T-cell (primary cell): ENCODE data around the gene CASZ1. TPM values are rescaled to one million over a fixed set of nuclear protein-coding genes. Genes with fewer than 3 reads are reported as not detected.

ENCODE experiments used
- ATAC-seq, 4 experiments: fragments of 200-7000 bp in 3 of 4; fragments of 150-1000 bp in 1 of 4; cut with Tn5 transposase; replicated peaks in 1 of 4; 1 replicate in 3 of 4; 2 replicates in 1 of 4; pipeline ENCODE4 v1.10.0; 2021; ENCODE audit warnings: moderate library complexity in 3 of 4, mild to moderate bottlenecking in 2 of 4, moderate number of reproducible peaks in 1 of 4
- CTCF ChIA-PET, 2 donors: fragments of 300-600 bp; sonication (Branson Sonifier 250); formaldehyde crosslinking; loops; one replicate each; lab custom pipeline; 2022; ENCODE audit warnings: antibody characterized with exemption in 2 of 2; lab: Charles Lee
- POLR2A ChIA-PET, 2 donors: fragments of 300-600 bp; sonication (Branson Sonifier 250); formaldehyde crosslinking; loops; one replicate each; lab custom pipeline; 2022; ENCODE audit warnings: antibody characterized with exemption in 2 of 2; lab: Charles Lee
- DNase-seq, 35 experiments: peaks; one replicate each; pipeline versions ENCODE4 v3.0.0 to v3.0.0-alpha.2; 2013 to 2023
- H3K27ac ChIP-seq: one replicate; pipeline ENCODE4 v1.5.1; 2013; ENCODE audit warnings: low read length
- H3K27me3 ChIP-seq, 2 experiments: replicated peaks in 1 of 2; 1 replicate in 1 of 2; 2 replicates in 1 of 2; pipeline versions ENCODE4 v1.6.1 to v1.7.0; 2013; ENCODE audit warnings: low read length in 1 of 2, mixed read lengths in 1 of 2; ENCODE audit not compliant: control insufficient read depth in 2 of 2, insufficient read depth in 2 of 2; ENCODE audit errors: extremely low read depth in 1 of 2
- H3K36me3 ChIP-seq, 2 donors: 1 replicate in 1 of 2; 2 replicates in 1 of 2; pipeline versions ENCODE4 v1.6.1 to v1.7.0; 2013; ENCODE audit warnings: low read length in 1 of 2; ENCODE audit not compliant: control insufficient read depth in 2 of 2, insufficient read depth in 1 of 2; ENCODE audit errors: extremely low read depth in 1 of 2
- H3K4me1 ChIP-seq, 2 experiments: 1 replicate in 1 of 2; 2 replicates in 1 of 2; pipeline versions ENCODE4 v1.6.1 to v1.7.0; 2013; ENCODE audit warnings: low read length in 2 of 2, mixed read lengths in 1 of 2; ENCODE audit not compliant: insufficient read depth in 2 of 2, control insufficient read depth in 1 of 2; ENCODE audit errors: extremely low read depth in 1 of 2
- H3K4me3 ChIP-seq, 2 donors: 1 replicate in 1 of 2; 2 replicates in 1 of 2; pipeline versions ENCODE4 v1.5.1 to v1.7.0; 2013; ENCODE audit warnings: mild to moderate bottlenecking in 2 of 2, low read length in 1 of 2, moderate library complexity in 1 of 2; ENCODE audit not compliant: control insufficient read depth in 1 of 2; ENCODE audit errors: extremely low read depth in 1 of 2
- H3K9me3 ChIP-seq: 2 replicates; pipeline ENCODE4 v1.7.0; 2013
- H3K27ac Mint-ChIP-seq, 2 donors: one replicate each; pipeline ENCODE4 v1.8.0; 2020 to 2021; ENCODE audit warnings: mild to moderate bottlenecking in 2 of 2, mixed read lengths in 2 of 2
- H3K27me3 Mint-ChIP-seq, 2 donors: one replicate each; pipeline ENCODE4 v1.8.0; 2021 to 2022; ENCODE audit warnings: mixed read lengths in 2 of 2
- H3K36me3 Mint-ChIP-seq: one replicate; pipeline ENCODE4 v1.8.0; 2021; ENCODE audit warnings: mixed read lengths
- H3K4me1 Mint-ChIP-seq, 3 donors: one replicate each; pipeline ENCODE4 v1.8.0; 2020 to 2022; ENCODE audit warnings: mixed read lengths in 3 of 3, mild to moderate bottlenecking in 1 of 3
- H3K4me3 Mint-ChIP-seq, 3 donors: one replicate each; pipeline ENCODE4 v1.8.0; 2020 to 2022; ENCODE audit warnings: mild to moderate bottlenecking in 3 of 3, mixed read lengths in 3 of 3, moderate library complexity in 3 of 3
- H3K9me3 Mint-ChIP-seq, 3 donors: one replicate each; pipeline ENCODE4 v1.8.0; 2020 to 2022; ENCODE audit warnings: mixed read lengths in 3 of 3
- WGBS: methylation state at CpG from one replicate; pipeline ENCODE4 v1.1.5; 2013; ENCODE audit warnings: missing lambda C conversion rate; ENCODE audit not compliant: insufficient coverage; 5-methylcytosine and 5-hydroxymethylcytosine counted together
- total RNA-seq, 35 experiments: library from RNA in 6 of 35; stranded (reverse) in 6 of 35; fragments of 120-200 nt in 1 of 35; gene quantifications; one replicate each; pipeline versions ENCODE4 v1.2.1 to v1.2.4 and lab custom pipeline; 2013 to 2026

The CASZ1 gene
- total RNA-seq, 5 donors from 2014 or later (not counting 1 experiment from before 2014, with no cell fraction given) = 12.9 to 23.0 (median 14.3) TPM

DNA sequence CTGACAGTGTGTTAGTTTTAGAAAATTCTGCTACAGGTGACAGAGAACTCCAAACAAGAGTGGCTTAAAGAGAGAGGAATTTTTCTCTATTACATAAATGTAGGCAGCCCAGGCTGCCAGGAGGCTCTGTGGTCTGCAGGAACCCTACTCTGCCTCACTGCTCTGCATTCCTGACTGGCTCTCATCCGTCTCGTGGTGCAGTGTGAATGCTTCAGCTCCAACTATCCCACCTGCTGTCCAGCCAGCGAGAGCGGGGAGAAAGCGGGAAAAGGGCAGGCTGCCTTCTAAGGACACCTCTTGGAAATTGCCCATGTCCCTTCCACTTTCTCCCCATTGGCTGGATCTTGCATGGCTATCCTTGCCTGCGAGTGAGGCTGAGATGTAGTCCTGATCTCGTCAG lies 190.4 kb downstream of the CASZ1 start:
- 93% methylated on average over 5 of the region's 7 CpGs for WGBS
- Mint-ChIP-seq H3K36me3 (peaks cover 49% of the 10 kb centered on the region), H3K27ac (no peak overlapping the region)

GRCh38 chr1:10604966-10605365 lies 191.5 kb downstream of the CASZ1 start:
- Histone ChIP-seq H3K4me3 (no peak overlapping the region), H3K4me1 (no peaks in the 10 kb centered on the region), H3K9me3 (no peaks in the 10 kb centered on the region), H3K27ac (no peak overlapping the region), H3K36me3 (peaks cover 0 to 3% of the 10 kb centered on the region in 2 donors), H3K27me3 (no peaks in the 10 kb centered on the region)
- ChIA-PET POLR2A (no interaction called here), CTCF (no interaction called here)
- Mint-ChIP-seq H3K27ac (no peak overlapping the region), H3K9me3 (no peaks in the 10 kb centered on the region), H3K4me1 (no peaks in the 10 kb centered on the region), H3K27me3 (no peaks in the 10 kb centered on the region), H3K36me3 (peaks cover 49% of the 10 kb centered on the region), H3K4me3 (no peak overlapping the region)
- ATAC-seq (no peak), DNase-seq (no peak)
- WGBS = 100% methylated on average over 5 of the region's 7 CpGs

More for the DNA sequence above, 190.4 kb downstream of the CASZ1 start:
- no peak overlapping the region for H3K27ac ChIP-seq
- no peaks in the 10 kb centered on the region for H3K4me1 ChIP-seq
- no peaks in the 10 kb centered on the region for H3K4me1 Mint-ChIP-seq
- no peaks in the 10 kb centered on the region for H3K27me3 ChIP-seq
- no peaks in the 10 kb centered on the region for H3K27me3 Mint-ChIP-seq
- H3K36me3 ChIP-seq = peaks cover 0 to 3% of the 10 kb centered on the region in 2 donors
- no peak for DNase-seq
- H3K4me3 ChIP-seq = no peak overlapping the region
- H3K9me3 ChIP-seq = no peaks in the 10 kb centered on the region
- ChIA-PET CTCF (no interaction called here), POLR2A (no interaction called here)
- ATAC-seq = no peak
- no peak overlapping the region for H3K4me3 Mint-ChIP-seq
- no peaks in the 10 kb centered on the region for H3K9me3 Mint-ChIP-seq

DNA sequence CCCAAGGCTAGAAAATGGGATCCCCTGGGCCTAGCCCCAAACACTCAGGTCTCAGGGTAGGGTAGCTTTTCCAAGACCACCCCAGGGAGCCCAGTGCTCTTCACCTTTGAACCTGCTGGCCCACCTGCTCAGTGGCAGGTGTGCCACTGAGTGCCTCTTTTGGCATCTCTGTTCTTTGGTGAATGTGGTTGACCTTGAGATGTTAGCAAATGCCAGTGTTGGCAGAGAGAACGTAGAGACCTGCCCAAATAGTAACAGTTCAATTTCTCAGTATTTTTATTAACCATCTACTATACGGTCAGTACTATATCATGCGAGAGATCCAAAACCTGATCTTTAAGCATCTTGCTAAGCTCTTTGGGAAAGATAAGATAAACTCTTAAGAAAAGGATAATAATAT lies 193.5 kb downstream of the CASZ1 start:
- ChIA-PET POLR2A (no interaction called here), CTCF (interaction anchor here in 1 of 2 donors (0.7 kb wide), 1 partner anchor 1748 kb away, joined by 3 read pairs; no protein-coding TSS in a partner anchor)
- H3K36me3 Mint-ChIP-seq = peaks cover 59% of the 10 kb centered on the region
- H3K27me3 ChIP-seq = no peaks in the 10 kb centered on the region
- H3K36me3 ChIP-seq = peaks cover 0 to 6% of the 10 kb centered on the region in 2 donors
- no peak overlapping the region for H3K4me3 ChIP-seq
- no peak overlapping the region for H3K4me3 Mint-ChIP-seq
- no peaks in the 10 kb centered on the region for H3K27me3 Mint-ChIP-seq
- H3K9me3 Mint-ChIP-seq = no peaks in the 10 kb centered on the region
- no peak overlapping the region for H3K27ac ChIP-seq
- ATAC-seq = no peak
- no peaks in the 10 kb centered on the region for H3K9me3 ChIP-seq
- WGBS = no CpG with 5 or more reads among the region's 3 CpGs
- H3K27ac Mint-ChIP-seq = no peak overlapping the region
- no peaks in the 10 kb centered on the region for H3K4me1 Mint-ChIP-seq
- no peaks in the 10 kb centered on the region for H3K4me1 ChIP-seq
- DNase-seq = no peak

DNA sequence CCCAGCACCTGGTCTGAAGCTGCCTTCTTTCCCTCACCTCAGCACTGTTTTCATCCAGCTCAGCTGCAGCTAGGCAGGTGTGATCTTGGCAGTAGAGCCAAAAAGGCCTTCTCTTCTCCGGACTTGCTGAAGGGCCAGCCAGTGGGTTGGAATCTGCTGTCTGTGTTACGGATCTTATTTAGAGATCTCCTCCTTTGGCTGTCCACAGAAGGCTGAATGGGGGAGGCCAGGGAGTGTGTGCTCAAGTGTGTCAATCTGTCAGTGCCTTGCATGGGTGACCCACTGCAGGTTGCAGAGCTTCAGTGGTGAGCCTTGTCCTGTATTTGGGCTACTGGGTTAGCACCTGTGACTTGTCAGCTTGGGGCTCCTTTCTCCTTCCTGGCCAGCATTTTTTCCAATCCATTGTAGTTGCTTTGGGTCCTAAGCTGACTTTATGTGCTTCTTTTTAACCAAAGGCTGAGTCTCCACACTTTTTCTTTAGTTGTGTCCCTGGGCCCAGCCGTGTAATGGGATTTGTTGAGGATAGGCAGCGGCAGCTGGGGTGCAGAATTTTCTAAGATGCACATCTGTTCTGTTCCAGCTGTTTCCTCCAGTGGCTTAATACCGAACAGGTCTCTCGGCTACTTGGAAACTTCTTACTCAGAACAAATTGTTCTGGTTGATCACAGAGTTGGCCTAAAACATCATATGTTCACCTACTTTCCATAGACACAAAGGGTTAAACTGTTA lies 194.9 kb downstream of the CASZ1 start:
- H3K4me3 ChIP-seq = no peak overlapping the region
- no peaks in the 10 kb centered on the region for H3K9me3 ChIP-seq
- H3K27me3 Mint-ChIP-seq = no peaks in the 10 kb centered on the region
- H3K4me1 Mint-ChIP-seq = no peaks in the 10 kb centered on the region
- H3K27ac ChIP-seq = no peak overlapping the region
- ChIA-PET POLR2A (no interaction called here), CTCF (interaction anchor here in 1 of 2 donors (0.7 kb wide), 1 partner anchor 1491 kb away, joined by 3 read pairs; no protein-coding TSS in a partner anchor)
- H3K27ac Mint-ChIP-seq = no peak overlapping the region
- H3K36me3 Mint-ChIP-seq = peaks cover 59% of the 10 kb centered on the region
- 100% methylated on average over 5 of the region's 6 CpGs for WGBS
- ATAC-seq (no peak), DNase-seq (no peak)
- H3K4me3 Mint-ChIP-seq = no peak overlapping the region
- H3K9me3 Mint-ChIP-seq = no peaks in the 10 kb centered on the region
- no peaks in the 10 kb centered on the region for H3K4me1 ChIP-seq
- peaks cover 2 to 6% of the 10 kb centered on the region in 2 donors for H3K36me3 ChIP-seq
- H3K27me3 ChIP-seq = no peaks in the 10 kb centered on the region

- H3K4me3 Mint-ChIP-seq = no peak overlapping the region
- Histone ChIP-seq H3K36me3 (peaks cover 2 to 3% of the 10 kb centered on the region in 2 donors), H3K4me3 (no peak overlapping the region), H3K4me1 (no peaks in the 10 kb centered on the region), H3K9me3 (no peaks in the 10 kb centered on the region), H3K27ac (no peak overlapping the region), H3K27me3 (no peaks in the 10 kb centered on the region)
- no peaks in the 10 kb centered on the region for H3K27me3 Mint-ChIP-seq
- POLR2A ChIA-PET = no interaction called here
- DNase-seq (no peak), ATAC-seq (no peak)
- H3K27ac Mint-ChIP-seq = no peak overlapping the region
- 100% methylated on average over 4 of the region's 6 CpGs for WGBS
- no peaks in the 10 kb centered on the region for H3K9me3 Mint-ChIP-seq
- CTCF ChIA-PET = no interaction called here
- peaks cover 44% of the 10 kb centered on the region for H3K36me3 Mint-ChIP-seq
- H3K4me1 Mint-ChIP-seq = no peaks in the 10 kb centered on the region
Observed at GRCh38 chr1:10599194-10599861, 197.1 kb downstream of the CASZ1 start.

DNA sequence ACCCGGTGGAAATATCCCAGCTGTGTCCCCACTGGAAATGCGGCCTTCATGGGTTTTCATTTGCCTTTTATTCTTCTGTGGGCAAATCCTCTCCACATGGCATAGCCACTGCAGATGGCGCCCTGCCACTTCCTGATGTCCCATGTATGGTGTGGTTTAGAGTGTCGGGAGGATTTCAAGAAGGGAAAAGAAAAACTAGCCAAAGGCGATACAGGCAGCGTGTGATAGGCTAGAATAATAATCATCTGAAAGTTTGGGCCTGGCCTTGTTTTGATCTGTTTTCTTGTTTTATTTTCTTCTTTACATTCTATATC lies 198.1 kb downstream of the CASZ1 start:
- no peak for DNase-seq
- Histone ChIP-seq H3K36me3 (peaks cover 2 to 3% of the 10 kb centered on the region in 2 donors), H3K4me1 (no peaks in the 10 kb centered on the region), H3K4me3 (no peak overlapping the region), H3K9me3 (no peaks in the 10 kb centered on the region), H3K27me3 (no peaks in the 10 kb centered on the region), H3K27ac (no peak overlapping the region)
- peaks cover 34% of the 10 kb centered on the region for H3K36me3 Mint-ChIP-seq
- no peak overlapping the region for H3K4me3 Mint-ChIP-seq
- ChIA-PET POLR2A (no interaction called here), CTCF (no interaction called here)
- no CpG with 5 or more reads among the region's 6 CpGs for WGBS
- no peaks in the 10 kb centered on the region for H3K9me3 Mint-ChIP-seq
- H3K27me3 Mint-ChIP-seq = no peaks in the 10 kb centered on the region
- H3K4me1 Mint-ChIP-seq = no peaks in the 10 kb centered on the region
- ATAC-seq = no peak
- H3K27ac Mint-ChIP-seq = no peak overlapping the region
